Measurements from ENCODE around the gene FCRLB.

The FCRLB gene

DNA sequence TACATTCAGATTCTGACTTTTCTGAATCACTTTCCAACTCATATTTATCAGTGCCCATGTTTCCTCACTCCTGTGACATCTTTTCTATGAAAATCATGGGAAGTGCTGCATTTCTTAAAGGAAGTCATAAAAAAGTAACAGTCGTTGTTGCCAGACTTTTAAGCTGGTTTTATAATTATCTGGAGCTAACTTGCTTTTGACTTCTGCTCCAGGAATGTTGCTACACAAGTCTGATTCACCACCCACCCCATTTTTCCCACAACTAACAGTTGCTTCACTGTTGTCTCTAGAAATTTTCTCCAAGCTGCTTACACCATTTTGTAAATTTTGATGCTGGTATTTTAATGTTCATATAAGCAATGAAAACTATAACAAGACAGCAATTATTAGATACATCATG lies 12.2 kb downstream of the FCRLB start:
- Histone ChIP-seq H3K4me2 (ENCODE audit: low read length) (no peak overlapping the region), H3K79me2 (ENCODE audit: insufficient read depth, low read length) (no peaks in the 10 kb centered on the region), H3K4me1 (ENCODE audit: insufficient read depth, low read length, severe bottlenecking) (peaks cover 12% of the 10 kb centered on the region), H3K9me2 (ENCODE audit: low read depth, low read length) (no peaks in the 10 kb centered on the region), H3K9ac (ENCODE audit: low read length) (no peak overlapping the region), H3K4me3 (ENCODE audit: low read depth, low read length, poor library complexity, severe bottlenecking) (no peak overlapping the region), H2AFZ (ENCODE audit: low read length) (no peak overlapping the region), H3F3A (ENCODE audit: insufficient read depth, low read length) (no peaks in the 10 kb centered on the region), H3K9me3 (ENCODE audit: low read length) (no peaks in the 10 kb centered on the region), H3K27ac (ENCODE audit: low read depth, low read length, poor library complexity, severe bottlenecking) (no peak overlapping the region), H3K36me3 (ENCODE audit: insufficient read depth, low read length) (no peaks in the 10 kb centered on the region), H4K20me1 (ENCODE audit: insufficient read depth, low read length) (no peaks in the 10 kb centered on the region), H3K27me3 (ENCODE audit: insufficient read depth, low read length) (no peaks in the 10 kb centered on the region)
- TF ChIP-seq EZH2 (IDR thresholded peaks at IDR 0.05; ENCODE audit: borderline replicate concordance, low read length): no peak
- TF ChIP-seq, protein P1, sequence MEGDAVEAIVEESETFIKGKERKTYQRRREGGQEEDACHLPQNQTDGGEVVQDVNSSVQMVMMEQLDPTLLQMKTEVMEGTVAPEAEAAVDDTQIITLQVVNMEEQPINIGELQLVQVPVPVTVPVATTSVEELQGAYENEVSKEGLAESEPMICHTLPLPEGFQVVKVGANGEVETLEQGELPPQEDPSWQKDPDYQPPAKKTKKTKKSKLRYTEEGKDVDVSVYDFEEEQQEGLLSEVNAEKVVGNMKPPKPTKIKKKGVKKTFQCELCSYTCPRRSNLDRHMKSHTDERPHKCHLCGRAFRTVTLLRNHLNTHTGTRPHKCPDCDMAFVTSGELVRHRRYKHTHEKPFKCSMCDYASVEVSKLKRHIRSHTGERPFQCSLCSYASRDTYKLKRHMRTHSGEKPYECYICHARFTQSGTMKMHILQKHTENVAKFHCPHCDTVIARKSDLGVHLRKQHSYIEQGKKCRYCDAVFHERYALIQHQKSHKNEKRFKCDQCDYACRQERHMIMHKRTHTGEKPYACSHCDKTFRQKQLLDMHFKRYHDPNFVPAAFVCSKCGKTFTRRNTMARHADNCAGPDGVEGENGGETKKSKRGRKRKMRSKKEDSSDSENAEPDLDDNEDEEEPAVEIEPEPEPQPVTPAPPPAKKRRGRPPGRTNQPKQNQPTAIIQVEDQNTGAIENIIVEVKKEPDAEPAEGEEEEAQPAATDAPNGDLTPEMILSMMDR (IDR thresholded peaks at IDR 0.05; ENCODE audit: low read length): no peak

GRCh38 chr1:161735837-161736236 lies 14.5 kb downstream of the FCRLB start:
- Histone ChIP-seq H3K9me3 (ENCODE audit: low read length) (no peaks in the 10 kb centered on the region), H3K79me2 (ENCODE audit: insufficient read depth, low read length) (no peaks in the 10 kb centered on the region), H3K36me3 (ENCODE audit: insufficient read depth, low read length) (no peaks in the 10 kb centered on the region), H3K9me2 (ENCODE audit: low read depth, low read length) (no peaks in the 10 kb centered on the region), H3F3A (ENCODE audit: insufficient read depth, low read length) (no peaks in the 10 kb centered on the region), H3K4me3 (ENCODE audit: low read depth, low read length, poor library complexity, severe bottlenecking) (no peak overlapping the region), H4K20me1 (ENCODE audit: insufficient read depth, low read length) (no peaks in the 10 kb centered on the region), H3K4me1 (ENCODE audit: insufficient read depth, low read length, severe bottlenecking) (peaks cover 33% of the 10 kb centered on the region), H3K9ac (ENCODE audit: low read length) (no peak overlapping the region), H3K4me2 (ENCODE audit: low read length) (no peak overlapping the region), H3K27ac (ENCODE audit: low read depth, low read length, poor library complexity, severe bottlenecking) (no peak overlapping the region), H2AFZ (ENCODE audit: low read length) (no peak overlapping the region), H3K27me3 (ENCODE audit: insufficient read depth, low read length) (no peaks in the 10 kb centered on the region)
- TF ChIP-seq, protein P1 (IDR thresholded peaks at IDR 0.05; ENCODE audit: low read length): no peak
- no peak for TF ChIP-seq EZH2 (IDR thresholded peaks at IDR 0.05; ENCODE audit: borderline replicate concordance, low read length)

DNA sequence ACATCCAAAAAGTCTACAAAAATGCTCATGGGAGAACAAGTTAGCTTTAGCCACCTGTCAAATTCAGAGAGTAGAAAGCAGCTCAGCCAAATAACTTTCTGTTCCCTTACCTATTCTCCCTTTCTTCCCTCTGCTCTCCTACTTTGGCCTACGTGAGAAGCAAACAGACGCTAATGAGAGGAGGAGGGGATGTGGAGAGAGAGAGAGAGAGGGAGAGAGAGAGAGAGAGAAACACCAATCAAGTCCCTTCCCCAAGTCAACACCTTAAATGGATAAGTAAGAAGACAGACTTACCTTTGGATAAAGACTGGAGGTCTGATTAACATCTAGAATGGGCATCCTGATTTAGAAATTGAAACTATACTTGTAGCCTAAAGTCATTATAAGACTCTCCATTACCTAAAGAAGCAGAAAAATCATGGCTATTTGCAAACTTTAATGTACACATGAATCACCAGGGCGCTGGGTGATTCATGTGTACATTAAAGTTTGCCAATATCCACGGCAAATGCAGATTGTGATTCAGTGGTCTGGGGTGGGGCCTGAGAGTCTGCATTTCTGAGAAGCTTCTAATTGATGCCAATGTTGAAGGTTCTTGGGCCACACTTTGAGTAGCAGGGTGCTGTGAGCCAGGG lies 15.1 kb downstream of the FCRLB start:
- H3K9ac ChIP-seq (ENCODE audit: low read length): no peak overlapping the region
- H3K4me3 ChIP-seq (ENCODE audit: low read depth, low read length, poor library complexity, severe bottlenecking): no peak overlapping the region
- H3K27me3 ChIP-seq (ENCODE audit: insufficient read depth, low read length): no peaks in the 10 kb centered on the region
- TF ChIP-seq EZH2 (IDR thresholded peaks at IDR 0.05; ENCODE audit: borderline replicate concordance, low read length): no peak
- TF ChIP-seq, protein P1 (IDR thresholded peaks at IDR 0.05; ENCODE audit: low read length): no peak
- no peaks in the 10 kb centered on the region for H3K79me2 ChIP-seq (ENCODE audit: insufficient read depth, low read length)
- H3K4me2 ChIP-seq (ENCODE audit: low read length): no peak overlapping the region
- no peak overlapping the region for H2AFZ ChIP-seq (ENCODE audit: low read length)
- H3K4me1 ChIP-seq (ENCODE audit: insufficient read depth, low read length, severe bottlenecking): peaks cover 39% of the 10 kb centered on the region
- no peaks in the 10 kb centered on the region for H3K9me2 ChIP-seq (ENCODE audit: low read depth, low read length)
- H3F3A ChIP-seq (ENCODE audit: insufficient read depth, low read length): no peaks in the 10 kb centered on the region
- no peaks in the 10 kb centered on the region for H4K20me1 ChIP-seq (ENCODE audit: insufficient read depth, low read length)
- no peaks in the 10 kb centered on the region for H3K9me3 ChIP-seq (ENCODE audit: low read length)
- H3K36me3 ChIP-seq (ENCODE audit: insufficient read depth, low read length): no peaks in the 10 kb centered on the region
- no peak overlapping the region for H3K27ac ChIP-seq (ENCODE audit: low read depth, low read length, poor library complexity, severe bottlenecking)
